Astrocyte (in vitro differentiated cells and primary cell): ENCODE data around the gene KCNMA1. TPM values are rescaled to one million over a fixed set of nuclear protein-coding genes. Genes with fewer than 3 reads are reported as not detected.

ENCODE experiments used
- DNase-seq: peaks from one replicate; pipeline ENCODE4 v3.0.0-alpha.2; 2010; ENCODE audit warnings: low read depth
- FAIRE-seq: peaks from 2 replicates; lab custom pipeline; 2011; peaks lifted over from hg19 to GRCh38; lab: Jason Lieb, UNC
- H2AFZ ChIP-seq: 2 replicates; pipeline ENCODE4 v1.6.0; 2012; ENCODE audit warnings: low read depth, low read length, inconsistent platforms
- H3K27ac ChIP-seq: 2 replicates; pipeline ENCODE4 v1.5.1; 2011; ENCODE audit warnings: low read depth, low read length, inconsistent platforms
- H3K27me3 ChIP-seq: 2 replicates; pipeline ENCODE4 v1.6.0; 2011; ENCODE audit warnings: low read length, inconsistent platforms; ENCODE audit not compliant: insufficient read depth
- H3K36me3 ChIP-seq: 2 replicates; pipeline ENCODE4 v1.5.1; 2011; ENCODE audit warnings: low read length, inconsistent platforms; ENCODE audit not compliant: insufficient read depth
- H3K4me1 ChIP-seq: 2 replicates; pipeline ENCODE4 v1.5.1; 2011; ENCODE audit warnings: low read length, inconsistent platforms; ENCODE audit not compliant: insufficient read depth
- H3K4me2 ChIP-seq: 2 replicates; pipeline ENCODE4 v1.6.0; 2012; ENCODE audit warnings: low read length, inconsistent platforms
- H3K4me3 ChIP-seq: 2 replicates; pipeline ENCODE4 v1.5.1; 2011; ENCODE audit warnings: low read depth, mild to moderate bottlenecking, low read length, inconsistent platforms; ENCODE audit not compliant: insufficient read depth
- H3K79me2 ChIP-seq: 2 replicates; pipeline ENCODE4 v1.6.0; 2012; ENCODE audit warnings: mild to moderate bottlenecking, low read length, inconsistent platforms; ENCODE audit not compliant: insufficient read depth
- H3K9ac ChIP-seq: 2 replicates; pipeline ENCODE4 v1.6.0; 2012; ENCODE audit warnings: mild to moderate bottlenecking, low read length, inconsistent platforms
- H3K9me3 ChIP-seq: 2 replicates; pipeline ENCODE4 v1.5.1; 2012; ENCODE audit warnings: low read depth, mild to moderate bottlenecking, low read length, inconsistent platforms; ENCODE audit not compliant: insufficient read depth
- H4K20me1 ChIP-seq: 2 replicates; pipeline ENCODE4 v1.6.0; 2012; ENCODE audit warnings: low read length, inconsistent platforms; ENCODE audit not compliant: insufficient read depth
- H3K27ac Mint-ChIP-seq: one replicate; pipeline ENCODE4 v1.8.0; 2021; ENCODE audit warnings: mild to moderate bottlenecking, mixed read lengths; ENCODE audit not compliant: unreplicated experiment
- H3K27me3 Mint-ChIP-seq: one replicate; pipeline ENCODE4 v1.8.0; 2021; ENCODE audit warnings: low read depth, mixed read lengths; ENCODE audit not compliant: unreplicated experiment
- H3K36me3 Mint-ChIP-seq: one replicate; pipeline ENCODE4 v1.8.0; 2021; ENCODE audit warnings: low read depth, mixed read lengths; ENCODE audit not compliant: unreplicated experiment
- H3K4me1 Mint-ChIP-seq: one replicate; pipeline ENCODE4 v1.8.0; 2021; ENCODE audit warnings: low read depth, mixed read lengths; ENCODE audit not compliant: unreplicated experiment
- H3K4me3 Mint-ChIP-seq: one replicate; pipeline ENCODE4 v1.8.0; 2021; ENCODE audit warnings: mild to moderate bottlenecking, moderate library complexity, mixed read lengths; ENCODE audit not compliant: unreplicated experiment
- H3K9me3 Mint-ChIP-seq: one replicate; pipeline ENCODE4 v1.8.0; 2021; ENCODE audit warnings: mild to moderate bottlenecking, mixed read lengths; ENCODE audit not compliant: unreplicated experiment
- CTCF ChIP-seq: IDR thresholded peaks from 2 replicates; pipeline ENCODE4 v1.5.1; 2011; ENCODE audit warnings: low read depth, mild to moderate bottlenecking, inconsistent platforms, low read length, moderate library complexity; ENCODE audit not compliant: insufficient read depth
- EZH2 ChIP-seq: IDR thresholded peaks from 2 replicates; pipeline ENCODE4 v1.6.1; 2012; ENCODE audit warnings: mild to moderate bottlenecking, low read length, inconsistent platforms; ENCODE audit not compliant: insufficient read depth
- total RNA-seq: library from RNA; stranded (reverse); gene quantifications from 2 replicates; pipeline ENCODE4 v1.2.1, GENCODE V29; 2021

Gene KCNMA1
- total RNA-seq, 1 donor from 2014 or later = 45.8 TPM

GRCh38 chr10:77461636-77462296, 175.8 kb downstream of the KCNMA1 start:
- no peaks in the 10 kb centered on the region for H3K9me3 Mint-ChIP-seq
- peaks cover 21% of the 10 kb centered on the region for H3K4me1 Mint-ChIP-seq
- no peak overlapping the region for H3K4me3 ChIP-seq
- peaks cover 7% of the 10 kb centered on the region for H4K20me1 ChIP-seq
- H2AFZ ChIP-seq = no peak overlapping the region
- FAIRE-seq (no peak), DNase-seq (no peak)
- no peak overlapping the region for H3K9ac ChIP-seq
- H3K27me3 ChIP-seq = no peaks in the 10 kb centered on the region
- H3K27me3 Mint-ChIP-seq = no peaks in the 10 kb centered on the region
- no peak overlapping the region for H3K4me2 ChIP-seq
- H3K4me3 Mint-ChIP-seq = no peak overlapping the region
- H3K79me2 ChIP-seq = no peaks in the 10 kb centered on the region
- H3K9me3 ChIP-seq = no peaks in the 10 kb centered on the region
- H3K4me1 ChIP-seq = no peaks in the 10 kb centered on the region
- no peaks in the 10 kb centered on the region for H3K36me3 ChIP-seq
- H3K27ac ChIP-seq = no peak overlapping the region
- no peak for TF ChIP-seq CTCF
- no peak for TF ChIP-seq EZH2
- H3K27ac Mint-ChIP-seq = no peak overlapping the region
- peaks cover 2% of the 10 kb centered on the region for H3K36me3 Mint-ChIP-seq

- H3K4me1 Mint-ChIP-seq = peaks cover 21% of the 10 kb centered on the region
Measured at GRCh38 chr10:77459905-77460304, 177.7 kb downstream of the KCNMA1 start.

More at GRCh38 chr10:77459905-77460304, 177.7 kb downstream of the KCNMA1 start:
- Histone ChIP-seq H2AFZ (no peak overlapping the region), H3K27ac (no peak overlapping the region), H3K27me3 (no peaks in the 10 kb centered on the region), H3K36me3 (no peaks in the 10 kb centered on the region), H3K4me1 (peaks cover 7% of the 10 kb centered on the region), H3K4me2 (no peak overlapping the region), H3K9me3 (no peaks in the 10 kb centered on the region), H3K4me3 (no peak overlapping the region), H3K79me2 (no peaks in the 10 kb centered on the region), H4K20me1 (peaks cover 7% of the 10 kb centered on the region), H3K9ac (no peak overlapping the region)
- Mint-ChIP-seq H3K36me3 (no peaks in the 10 kb centered on the region), H3K27ac (no peak overlapping the region), H3K9me3 (no peaks in the 10 kb centered on the region), H3K27me3 (no peaks in the 10 kb centered on the region), H3K4me3 (no peak overlapping the region)
- DNase-seq (no peak), FAIRE-seq (no peak)
- TF ChIP-seq CTCF (no peak), EZH2 (no peak)
